ENCODE measurements around the gene TOLLIP.
A peak's percentile ranks its signal among the peaks of the same experiment; 100 is the strongest.
"Not testable (repeated sequence)": the region's sequence is repeated elsewhere in the genome, so short reads cannot be mapped to it uniquely, and the experiment has no call there.

Gene TOLLIP

GRCh38 chr11:1309498-1310317 is at the start of gene TOLLIP:
TSS of gene TOLLIP (minus strand) at chr11:1309632. CDS start at chr11:1309498, 134 bp downstream.
- peak; percentile 94 for DNase-seq (ENCODE audit: low spot score)

DNA sequence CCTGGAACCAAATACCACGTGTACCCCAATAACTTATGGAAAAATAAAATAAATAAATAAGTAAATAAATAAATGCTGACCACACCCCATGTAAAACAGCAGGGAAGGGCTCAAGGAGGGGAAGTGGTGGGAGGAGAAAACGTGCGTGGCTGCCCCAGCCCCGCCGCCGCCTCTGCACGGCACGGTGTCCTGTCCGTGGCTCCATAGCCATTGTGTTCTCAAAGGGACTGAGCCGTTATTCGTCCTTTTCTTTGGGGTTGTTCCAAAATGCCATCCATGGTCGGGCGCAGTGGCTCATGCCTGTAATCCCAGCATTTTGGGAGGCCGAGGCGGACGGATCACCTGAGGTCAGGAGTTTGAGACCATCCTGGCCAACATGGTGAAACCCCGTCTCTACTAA is 49.5 kb upstream of the TOLLIP start:
- DNase-seq (ENCODE audit: low spot score): not testable (repeated sequence)

DNA sequence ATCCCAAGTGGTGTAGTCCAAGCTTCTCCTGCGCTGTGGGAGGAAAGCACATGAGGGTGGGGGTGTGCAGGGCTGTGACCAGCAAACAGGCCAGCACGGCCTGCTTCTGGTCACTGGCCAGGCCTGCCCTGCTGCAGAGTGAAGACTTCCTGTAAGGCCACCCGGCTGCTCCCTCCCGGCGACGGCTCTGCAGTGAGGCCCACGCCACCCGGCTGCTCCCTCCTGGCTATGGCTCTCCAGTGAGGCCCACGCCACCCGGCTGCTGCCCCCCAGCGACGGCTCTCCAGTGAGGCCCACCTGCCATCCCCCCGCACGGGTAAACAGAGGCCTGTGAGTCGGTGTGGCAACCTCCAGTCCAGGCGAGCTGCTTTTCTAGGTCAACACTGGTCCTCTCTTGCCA is 48.9 kb upstream of the TOLLIP start:
- DNase-seq (ENCODE audit: low spot score): no peak

DNA sequence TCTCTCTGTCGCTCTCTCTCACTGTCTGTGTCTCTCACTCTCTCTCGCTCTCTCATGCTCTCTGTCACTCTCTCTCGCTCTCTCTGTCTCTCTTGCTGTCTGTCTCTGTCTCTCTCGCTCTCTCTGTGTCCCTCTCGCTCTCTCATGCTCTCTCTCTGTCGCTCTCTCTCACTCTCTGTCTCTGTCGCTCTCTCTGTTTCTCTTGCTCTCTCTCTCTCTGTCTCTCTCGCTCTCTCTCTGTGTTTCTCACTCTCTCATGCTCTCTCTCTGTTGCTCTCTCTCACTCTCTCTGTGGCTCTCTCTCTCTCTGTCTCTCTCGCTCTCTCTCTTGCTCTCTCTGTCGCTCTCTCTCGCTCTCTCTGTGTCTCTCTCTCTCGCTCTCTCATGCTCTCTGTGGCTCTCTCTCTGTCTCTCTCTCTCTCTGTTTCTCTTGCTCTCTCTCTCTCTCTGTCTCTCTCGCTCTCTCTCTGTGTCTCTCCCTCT is 47.1 kb upstream of the TOLLIP start:
- no peak for DNase-seq (ENCODE audit: low spot score)

GRCh38 chr11:1356007-1356435 is 46.6 kb upstream of the TOLLIP start:
- no peak for DNase-seq (ENCODE audit: low spot score)

- no peak for DNase-seq (ENCODE audit: low spot score)
Observed at GRCh38 chr11:1354125-1354938, 44.9 kb upstream of the TOLLIP start.

GRCh38 chr11:1353383-1354124 is 44.1 kb upstream of the TOLLIP start:
- DNase-seq (ENCODE audit: low spot score): no peak

DNA sequence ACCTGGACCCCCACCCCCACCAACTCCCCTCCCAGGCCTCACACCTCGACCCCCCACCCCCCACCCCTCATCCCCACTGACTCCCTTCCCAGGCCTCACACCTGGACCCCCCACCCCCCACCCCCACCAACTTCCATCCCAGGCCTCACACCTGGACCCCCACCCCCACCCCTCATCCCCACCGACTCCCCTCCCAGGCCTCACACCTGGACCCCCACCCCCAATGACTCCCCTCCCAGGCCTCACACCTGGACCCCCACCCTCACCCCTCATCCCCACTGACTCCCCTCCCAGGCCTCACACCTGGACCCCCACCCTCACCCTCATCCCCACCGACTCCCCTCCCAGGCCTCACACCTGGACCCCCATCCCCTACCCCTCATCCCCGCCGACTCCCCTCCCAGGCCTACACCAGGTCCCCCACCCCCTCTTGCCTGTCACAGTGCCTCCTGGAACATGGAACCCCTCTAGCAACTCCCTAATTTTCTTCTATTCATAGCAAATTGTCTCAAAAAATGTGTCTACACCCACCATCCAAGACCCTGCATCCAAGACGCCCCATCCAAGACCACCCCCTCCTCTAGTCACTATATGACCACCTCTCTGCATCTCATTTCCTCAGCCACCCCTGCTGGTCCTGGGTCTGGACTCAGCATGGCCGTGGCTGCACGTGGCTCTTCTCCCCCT is 43.4 kb upstream of the TOLLIP start:
- no peak for DNase-seq (ENCODE audit: low spot score)

DNA sequence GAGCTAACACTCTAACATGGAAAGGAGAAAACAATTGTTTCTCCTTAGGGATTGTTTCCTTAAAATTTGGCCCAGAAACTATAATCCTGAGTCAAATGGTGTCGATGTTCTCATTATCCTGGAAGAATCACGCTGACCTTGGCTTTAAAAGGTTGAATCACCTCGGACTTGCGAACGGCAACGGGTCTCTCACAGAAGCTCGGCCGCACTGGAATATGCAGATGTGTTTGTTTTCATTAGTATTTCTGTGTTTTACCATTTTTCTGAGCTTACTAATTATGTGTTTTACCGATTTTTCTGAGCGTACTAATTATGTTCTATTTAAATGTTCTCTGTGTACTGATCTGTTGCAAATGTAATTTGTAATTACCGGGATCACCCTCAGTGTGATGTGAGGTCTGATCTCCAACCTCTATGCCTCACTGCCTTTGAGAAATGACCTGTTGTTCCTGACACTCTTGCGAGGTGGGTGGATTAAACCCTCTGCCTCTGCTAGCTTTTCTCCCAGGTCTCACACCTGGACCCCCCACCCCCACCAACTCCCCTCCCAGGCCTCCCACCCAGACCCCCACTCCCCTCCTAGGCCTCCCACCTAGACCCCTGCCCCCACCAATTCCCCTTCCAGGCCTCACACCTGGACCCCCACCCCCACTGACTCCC is 42.0 kb upstream of the TOLLIP start:
- no peak for DNase-seq (ENCODE audit: low spot score)

GRCh38 chr11:1350086-1350725 is 40.8 kb upstream of the TOLLIP start:
- DNase-seq (ENCODE audit: low spot score): no peak

- no peak for DNase-seq (ENCODE audit: low spot score)
Observed at GRCh38 chr11:1349327-1350041, 40.1 kb upstream of the TOLLIP start.

DNA sequence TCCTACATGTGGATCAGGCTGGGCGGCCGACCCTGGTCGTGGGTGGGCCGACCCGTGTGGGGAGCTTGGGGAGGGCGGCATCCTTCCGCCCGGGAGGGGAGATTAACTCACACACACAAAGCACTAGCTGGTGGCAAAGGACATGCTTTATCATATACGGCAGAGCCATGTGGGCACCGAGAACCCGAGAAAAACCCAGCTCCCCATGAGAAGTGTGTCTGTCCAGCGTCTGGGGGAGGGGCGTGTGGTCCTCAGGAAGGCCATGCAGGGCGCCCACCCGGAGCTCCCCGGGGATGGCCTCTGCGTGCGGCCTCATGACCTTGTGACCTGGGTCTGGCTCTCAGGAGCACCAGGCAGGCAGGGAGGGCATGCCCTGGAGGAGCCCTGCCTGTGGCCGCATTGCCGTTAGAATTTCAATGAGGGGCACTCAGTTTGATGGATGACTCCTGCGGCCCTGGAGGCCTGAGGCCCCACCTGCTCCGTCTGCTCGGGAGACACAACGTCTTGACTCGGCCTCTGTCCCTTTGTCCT is 39.4 kb upstream of the TOLLIP start:
- no peak for DNase-seq (ENCODE audit: low spot score)

GRCh38 chr11:1348146-1348795 is 38.8 kb upstream of the TOLLIP start:
- DNase-seq (ENCODE audit: low spot score): no peak

DNA sequence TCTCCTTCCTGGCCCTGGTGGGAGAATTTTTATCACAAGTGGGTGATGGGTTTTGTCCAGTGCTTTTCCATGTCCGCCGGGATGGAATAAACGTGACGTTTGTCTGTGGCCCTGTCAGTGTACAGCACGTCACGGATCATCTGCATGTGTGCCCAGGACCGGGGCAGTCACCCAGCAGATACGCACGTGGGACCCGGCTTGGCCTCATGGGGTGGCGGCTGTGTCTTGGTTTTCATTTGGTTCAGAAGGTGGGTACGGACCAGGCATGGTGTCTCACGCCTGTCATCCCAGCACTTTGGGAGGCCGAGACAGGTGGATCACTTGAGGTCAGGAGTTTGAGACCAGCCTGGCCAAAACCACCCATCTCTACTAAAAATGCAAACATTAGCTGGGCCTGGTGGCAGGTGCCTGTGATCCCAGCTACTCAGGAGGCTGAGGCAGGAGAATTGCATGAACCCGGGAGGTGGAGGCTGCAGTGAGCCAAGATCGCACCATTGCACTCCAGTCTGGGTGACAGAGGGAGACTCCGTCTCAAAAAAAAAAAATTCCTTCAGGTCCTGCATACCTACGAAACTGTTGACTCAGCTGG is 38.1 kb upstream of the TOLLIP start:
- not testable (repeated sequence) for DNase-seq (ENCODE audit: low spot score)

DNA sequence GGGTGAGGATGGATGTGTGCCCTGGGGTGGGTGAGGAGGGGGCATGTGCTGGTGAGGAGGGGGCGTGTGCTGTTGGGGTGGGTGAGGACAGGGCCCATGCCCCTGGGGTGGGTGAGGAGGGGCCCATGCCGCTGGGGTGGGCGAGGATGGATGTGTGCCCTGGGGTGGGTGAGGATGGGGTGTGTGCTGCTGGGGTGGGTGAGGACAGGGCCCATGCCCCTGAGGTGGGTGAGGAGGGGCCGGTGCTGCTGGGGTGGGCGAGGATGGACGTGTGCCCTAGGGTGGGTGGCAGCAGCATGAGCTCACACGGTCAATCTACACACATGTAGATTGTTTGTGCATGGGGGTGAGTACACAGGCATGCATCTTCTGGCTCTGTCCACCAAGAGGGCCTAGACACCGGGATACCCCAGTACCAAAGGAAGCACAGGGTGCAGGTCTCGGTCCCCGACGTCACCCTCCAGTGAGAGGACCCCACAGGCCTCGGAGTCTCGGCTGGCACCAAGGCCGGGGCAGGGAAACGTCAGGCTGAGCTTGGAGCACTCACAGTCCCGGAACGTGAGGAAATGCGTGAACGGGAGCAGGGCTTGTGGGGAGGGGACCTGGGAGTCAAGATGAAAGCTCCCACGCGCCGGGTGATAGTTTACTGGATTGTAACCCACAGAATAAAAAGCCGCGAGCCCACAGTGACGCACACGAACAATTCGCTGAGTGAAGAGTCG is 37.4 kb upstream of the TOLLIP start:
- DNase-seq (ENCODE audit: low spot score): no peak

GRCh38 chr11:1345737-1346513 is 36.5 kb upstream of the TOLLIP start:
- no peak for DNase-seq (ENCODE audit: low spot score)

GRCh38 chr11:1344056-1344635 is 34.7 kb upstream of the TOLLIP start:
- no peak for DNase-seq (ENCODE audit: low spot score)
